Inferior parietal cortex (tissue), 1 donor: Measurements from ENCODE around the gene CD300E.

Source experiments
- DNase-seq: peaks from one replicate; pipeline ENCODE4 v3.0.0-alpha.2; 2016; ENCODE audit errors: extremely low spot score

Gene CD300E

GRCh38 chr17:74566132-74566753 lies 57.3 kb downstream of the CD300E start:
- DNase-seq, result no peak

GRCh38 chr17:74565126-74565525 lies 58.4 kb downstream of the CD300E start:
- DNase-seq, result no peak

GRCh38 chr17:74563358-74563757 lies 60.2 kb downstream of the CD300E start:
- DNase-seq, result no peak

- DNase-seq, result no peak
These were observed 62.0 kb downstream of the CD300E start for GRCh38 chr17:74561586-74561985.
